CD14-positive monocyte (primary cell): ENCODE measurements around the gene OR2T35. TPM values are rescaled to one million over a fixed set of nuclear protein-coding genes. Genes with fewer than 3 reads are reported as not detected.

Experiments
- DNase-seq, 3 donors: peaks; one replicate each; pipeline ENCODE4 v3.0.0-alpha.2; 2011 to 2022
- H2AFZ ChIP-seq: 2 replicates; pipeline ENCODE4 v1.6.0; 2012; ENCODE audit warnings: mild to moderate bottlenecking, low read depth, low read length, inconsistent platforms; ENCODE audit not compliant: insufficient read depth, poor library complexity, severe bottlenecking
- H3K27ac ChIP-seq, 2 donors: 1 replicate in 1 of 2; 2 replicates in 1 of 2; pipeline ENCODE4 v1.5.1; 2012 to 2013; ENCODE audit warnings: low read length in 2 of 2, control low read depth in 1 of 2, inconsistent platforms in 1 of 2, low read depth in 1 of 2, mild to moderate bottlenecking in 1 of 2
- H3K27me3 ChIP-seq, 2 donors: one replicate each; pipeline versions ENCODE4 v1.6.0 to v1.6.1; 2011 to 2013; ENCODE audit warnings: low read length in 2 of 2; ENCODE audit not compliant: control insufficient read depth in 2 of 2, insufficient read depth in 2 of 2
- H3K36me3 ChIP-seq, 2 donors: replicated peaks in 1 of 2; 1 replicate in 1 of 2; 2 replicates in 1 of 2; pipeline versions ENCODE4 v1.5.1 to v1.6.1; 2012 to 2013; ENCODE audit warnings: low read length in 2 of 2, control low read depth in 1 of 2, inconsistent platforms in 1 of 2, mild to moderate bottlenecking in 1 of 2; ENCODE audit not compliant: insufficient read depth in 2 of 2, control insufficient read depth in 1 of 2
- H3K4me1 ChIP-seq, 2 donors: 1 replicate in 1 of 2; 2 replicates in 1 of 2; pipeline versions ENCODE4 v1.5.1 to v1.6.1; 2012 to 2013; ENCODE audit warnings: low read length in 2 of 2, control low read depth in 1 of 2, inconsistent platforms in 1 of 2, mild to moderate bottlenecking in 1 of 2, moderate library complexity in 1 of 2; ENCODE audit not compliant: insufficient read depth in 2 of 2, control insufficient read depth in 1 of 2
- H3K4me2 ChIP-seq: replicated peaks from 2 replicates; pipeline ENCODE3; 2012; ENCODE audit warnings: low read length, moderate library complexity, mild to moderate bottlenecking; ENCODE audit not compliant: poor library complexity, severe bottlenecking; ENCODE audit errors: extremely low read depth
- H3K4me3 ChIP-seq, 3 experiments: fragments of 200-600 bp in 1 of 3; sonication (generic) in 1 of 3; replicated peaks in 1 of 3; 1 replicate in 2 of 3; 2 replicates in 1 of 3; pipeline ENCODE4 v1.5.1; 2011 to 2013; ENCODE audit warnings: low read length in 3 of 3, mild to moderate bottlenecking in 3 of 3, control low read depth in 2 of 3, low read depth in 2 of 3, inconsistent platforms in 1 of 3, moderate library complexity in 1 of 3
- H3K79me2 ChIP-seq: 2 replicates; pipeline ENCODE4 v1.6.0; 2012; ENCODE audit warnings: mild to moderate bottlenecking, control low read depth, inconsistent platforms, low read length, moderate library complexity; ENCODE audit not compliant: insufficient read depth
- H3K9ac ChIP-seq: 2 replicates; pipeline ENCODE4 v1.6.0; 2017; ENCODE audit warnings: low read length, mild to moderate bottlenecking; ENCODE audit not compliant: insufficient read depth, poor library complexity, severe bottlenecking
- H3K9me3 ChIP-seq, 2 donors: replicated peaks in 1 of 2; 1 replicate in 1 of 2; 2 replicates in 1 of 2; pipeline versions ENCODE4 v1.5.1 to v1.6.1; 2012 to 2013; ENCODE audit warnings: low read length in 2 of 2, control low read depth in 1 of 2; ENCODE audit not compliant: control insufficient read depth in 1 of 2, insufficient read depth in 1 of 2
- H4K20me1 ChIP-seq: 2 replicates; pipeline ENCODE4 v1.6.0; 2012; ENCODE audit warnings: mild to moderate bottlenecking, low read length, control low read depth, moderate library complexity; ENCODE audit not compliant: insufficient read depth
- H3K27ac Mint-ChIP-seq, 7 donors: one replicate each; pipeline ENCODE4 v1.8.0; 2020; ENCODE audit warnings: mild to moderate bottlenecking in 7 of 7, mixed read lengths in 7 of 7, moderate library complexity in 6 of 7, inconsistent platforms in 2 of 7
- H3K27me3 Mint-ChIP-seq, 3 donors: one replicate each; pipeline ENCODE4 v1.8.0; 2021 to 2022; ENCODE audit warnings: low read depth in 3 of 3, mild to moderate bottlenecking in 3 of 3, mixed read lengths in 3 of 3, moderate library complexity in 3 of 3, inconsistent platforms in 1 of 3
- H3K36me3 Mint-ChIP-seq, 2 donors: one replicate each; pipeline ENCODE4 v1.8.0; 2020; ENCODE audit warnings: mixed read lengths in 2 of 2, inconsistent platforms in 1 of 2, mild to moderate bottlenecking in 1 of 2
- H3K4me1 Mint-ChIP-seq: one replicate; pipeline ENCODE4 v1.8.0; 2020; ENCODE audit warnings: mild to moderate bottlenecking, mixed read lengths
- H3K4me3 Mint-ChIP-seq, 2 donors: one replicate each; pipeline ENCODE4 v1.8.0; 2020; ENCODE audit warnings: mild to moderate bottlenecking in 2 of 2, mixed read lengths in 2 of 2, moderate library complexity in 1 of 2
- H3K9me3 Mint-ChIP-seq, 7 donors: one replicate each; pipeline ENCODE4 v1.8.0; 2020 to 2022; ENCODE audit warnings: mixed read lengths in 7 of 7, mild to moderate bottlenecking in 6 of 7, moderate library complexity in 6 of 7, inconsistent platforms in 2 of 7
- WGBS: methylation state at CpG from one replicate; pipeline ENCODE4 v1.1.5; 2013; ENCODE audit warnings: missing lambda C conversion rate; ENCODE audit not compliant: insufficient coverage; 5-methylcytosine and 5-hydroxymethylcytosine counted together
- intact Hi-C, 2 donors: fragments of 100-400 bp; cut with micrococcal nuclease; formaldehyde crosslinking; loops; one replicate each; pipeline versions ENCODE4 v1.15.0 to v1.15.1; 2023
- polyA plus RNA-seq, 3 donors: library from polyadenylated mRNA; depleted of rRNA in 1 of 3; unstranded in 2 of 3; stranded (reverse) in 1 of 3; fragments of 300-500 nt in 2 of 3; fragments of >200 nt in 1 of 3; fragmentation: Illumina TruSeq in 2 of 3; gene quantifications; 1 replicate in 2 of 3; 2 replicates in 1 of 3; pipeline ENCODE4 v1.2.3, GENCODE V29; 2012 to 2021
- TF ChIP-seq, protein P1 (sequence below): fragments of 200-600 bp; IDR thresholded peaks from one replicate; pipeline ENCODE4 v1.8.0; 2022; ENCODE audit warnings: antibody characterized with exemption, mild to moderate bottlenecking

Gene OR2T35
- polyA plus RNA-seq, 3 donors = not detected

DNA sequence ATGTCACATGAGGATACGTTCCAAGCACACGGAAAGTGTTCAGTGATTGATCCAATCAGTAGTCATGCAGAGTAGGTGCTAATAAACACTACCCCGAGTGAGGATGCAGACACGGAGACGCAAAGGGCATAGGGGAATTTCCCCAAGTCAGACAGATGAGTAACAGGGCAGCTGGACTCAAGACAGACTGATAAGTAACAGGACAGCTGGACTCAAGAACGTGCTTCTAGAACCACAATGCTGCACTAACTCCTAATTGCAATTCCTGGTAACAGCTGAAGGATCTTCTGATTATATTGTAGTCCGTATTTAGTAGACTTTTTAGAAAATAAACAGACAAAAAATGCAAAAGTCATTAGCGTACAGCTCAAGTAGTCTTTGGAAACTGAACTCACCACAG is 45.7 kb downstream of the OR2T35 start:
- peaks cover 0 to 8% (median 0%) of the 10 kb centered on the region in 7 donors for H3K9me3 Mint-ChIP-seq
- H3K27me3 Mint-ChIP-seq = peaks cover 0 to 1% (median 0%) of the 10 kb centered on the region in 3 donors
- no peak overlapping the region for H3K4me2 ChIP-seq
- no peaks in the 10 kb centered on the region for H3K36me3 ChIP-seq
- H3K4me1 ChIP-seq = no peaks in the 10 kb centered on the region
- H3K27ac Mint-ChIP-seq = no peak overlapping the region
- H3K4me1 Mint-ChIP-seq = peaks cover 3% of the 10 kb centered on the region
- H2AFZ ChIP-seq = no peak overlapping the region
- H3K9ac ChIP-seq = no peak overlapping the region
- H3K4me3 ChIP-seq = no peak overlapping the region
- TF ChIP-seq, protein P1, sequence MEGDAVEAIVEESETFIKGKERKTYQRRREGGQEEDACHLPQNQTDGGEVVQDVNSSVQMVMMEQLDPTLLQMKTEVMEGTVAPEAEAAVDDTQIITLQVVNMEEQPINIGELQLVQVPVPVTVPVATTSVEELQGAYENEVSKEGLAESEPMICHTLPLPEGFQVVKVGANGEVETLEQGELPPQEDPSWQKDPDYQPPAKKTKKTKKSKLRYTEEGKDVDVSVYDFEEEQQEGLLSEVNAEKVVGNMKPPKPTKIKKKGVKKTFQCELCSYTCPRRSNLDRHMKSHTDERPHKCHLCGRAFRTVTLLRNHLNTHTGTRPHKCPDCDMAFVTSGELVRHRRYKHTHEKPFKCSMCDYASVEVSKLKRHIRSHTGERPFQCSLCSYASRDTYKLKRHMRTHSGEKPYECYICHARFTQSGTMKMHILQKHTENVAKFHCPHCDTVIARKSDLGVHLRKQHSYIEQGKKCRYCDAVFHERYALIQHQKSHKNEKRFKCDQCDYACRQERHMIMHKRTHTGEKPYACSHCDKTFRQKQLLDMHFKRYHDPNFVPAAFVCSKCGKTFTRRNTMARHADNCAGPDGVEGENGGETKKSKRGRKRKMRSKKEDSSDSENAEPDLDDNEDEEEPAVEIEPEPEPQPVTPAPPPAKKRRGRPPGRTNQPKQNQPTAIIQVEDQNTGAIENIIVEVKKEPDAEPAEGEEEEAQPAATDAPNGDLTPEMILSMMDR = no peak
- no peaks in the 10 kb centered on the region for H3K9me3 ChIP-seq
- H3K36me3 Mint-ChIP-seq = no peaks in the 10 kb centered on the region
- 94% methylated on average over 5 of the region's 8 CpGs for WGBS
- no peak for DNase-seq
- no peaks in the 10 kb centered on the region for H4K20me1 ChIP-seq
- H3K4me3 Mint-ChIP-seq = no peak overlapping the region
- H3K79me2 ChIP-seq = no peaks in the 10 kb centered on the region
- no peak overlapping the region for H3K27ac ChIP-seq
- H3K27me3 ChIP-seq = no peaks in the 10 kb centered on the region
- intact Hi-C loops = no loop called here

DNA sequence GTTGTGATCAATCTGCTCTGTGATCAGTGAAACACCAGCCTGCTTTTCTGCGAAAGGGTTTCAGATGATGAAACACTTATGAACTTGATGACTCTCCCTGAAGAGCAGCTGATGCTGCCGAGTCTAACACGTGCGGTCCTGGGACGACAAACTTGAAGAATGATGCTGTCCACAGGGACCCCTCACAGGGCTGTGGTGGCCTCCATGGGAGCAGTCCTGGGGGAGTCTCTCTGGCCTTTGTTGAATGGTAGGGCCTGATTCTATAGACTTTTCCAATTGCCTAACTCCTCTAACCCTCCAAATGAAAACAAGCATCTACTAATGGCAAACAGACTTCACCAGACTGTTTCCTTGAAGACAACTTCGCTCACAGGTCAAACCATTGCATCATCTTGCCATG is 47.5 kb downstream of the OR2T35 start, which contains the start of gene OR2T10:
TSS of gene OR2T10 (minus strand) at position 112 of the 400 bp plus-strand sequence. CDS start 3,932 bp downstream, outside the sequence.
- H3K36me3 ChIP-seq = no peaks in the 10 kb centered on the region
- H3K4me3 ChIP-seq = no peak within 1 kb of the TSS
- no peak within 1 kb of the TSS for H2AFZ ChIP-seq
- no peak within 1 kb of the TSS for H3K4me2 ChIP-seq
- no peaks in the 10 kb centered on the region for H3K79me2 ChIP-seq
- DNase-seq = no peak
- no peaks in the 10 kb centered on the region for H3K4me1 ChIP-seq
- H3K27ac ChIP-seq = no peak within 1 kb of the TSS
- Mint-ChIP-seq H3K4me3 (no peak within 1 kb of the TSS), H3K36me3 (no peaks in the 10 kb centered on the region), H3K9me3 (peaks cover 0 to 6% (median 0%) of the 10 kb centered on the region in 7 donors), H3K27ac (no peak within 1 kb of the TSS), H3K4me1 (peaks cover 3% of the 10 kb centered on the region), H3K27me3 (peaks cover 0 to 1% (median 0%) of the 10 kb centered on the region in 3 donors)
- H3K27me3 ChIP-seq = no peaks in the 10 kb centered on the region
- no peaks in the 10 kb centered on the region for H3K9me3 ChIP-seq
- H3K9ac ChIP-seq = no peak within 1 kb of the TSS
- WGBS = 95% methylated on average over 5 of the region's 6 CpGs
- TF ChIP-seq, protein P1 = no peak
- intact Hi-C loops = no loop called here
- no peaks in the 10 kb centered on the region for H4K20me1 ChIP-seq
